Caki2 (cell line): ENCODE results near the gene ODF2. TPM values are rescaled to one million over a fixed set of nuclear protein-coding genes. Genes with fewer than 3 reads are reported as not detected.
"Not testable (repeated sequence)": the region's sequence is repeated elsewhere in the genome, so short reads cannot be mapped to it uniquely, and the experiment has no call there.

ENCODE experiments used
- DNase-seq: peaks from one replicate; pipeline ENCODE4 v3.0.0-alpha.2; 2015; ENCODE audit warnings: low read depth
- in situ Hi-C: cut with HindIII; loops from 2 replicates; pipeline ENCODE4 v1.10.0; 2016; ENCODE audit warnings: low sequenced_read_pairs, low pct_unique_long_range_greater_than_20kb, mixed read lengths
- total RNA-seq: library from RNA; depleted of rRNA; stranded (reverse); fragments of >200 nt; shearing (Covaris generic); gene quantifications from 2 replicates; pipeline ENCODE4 v1.2.3, GENCODE V29; 2014; ENCODE audit warnings: low replicate concordance; rRNA removed

Gene ODF2
- 31.4 and 32.1 TPM in 2 replicates for total RNA-seq

- DNase-seq = peak; percentile 94
- in situ Hi-C loops = no loop called here
Observed at GRCh38 chr9:128455849-128456612, at the start of gene ODF2. ODF2 (plus strand) TSS chr9:128456006; CDS start chr9:128456092, 86 bp downstream.

- DNase-seq = no peak
- in situ Hi-C loops = no loop called here
Observed at GRCh38 chr9:128406848-128407391, 48.9 kb upstream of the ODF2 start.

GRCh38 chr9:128408963-128409431 is 46.8 kb upstream of the ODF2 start:
- no peak for DNase-seq
- in situ Hi-C loops = no loop called here

- in situ Hi-C loops = no loop called here
Observed at GRCh38 chr9:128409450-128409849, 46.4 kb upstream of the ODF2 start.

GRCh38 chr9:128409978-128410377 is 45.8 kb upstream of the ODF2 start:
- in situ Hi-C loops = no loop called here
- no peak for DNase-seq

More at GRCh38 chr9:128409450-128409849, 46.4 kb upstream of the ODF2 start:
- no peak for DNase-seq

GRCh38 chr9:128411364-128412119 is 44.3 kb upstream of the ODF2 start:
- in situ Hi-C loops = no loop called here
- DNase-seq = no peak

GRCh38 chr9:128412120-128412790 is 43.6 kb upstream of the ODF2 start:
- DNase-seq = no peak
- in situ Hi-C loops = no loop called here

GRCh38 chr9:128413728-128414127 is 42.1 kb upstream of the ODF2 start:
- in situ Hi-C loops, DNase-seq: not testable (repeated sequence)

- in situ Hi-C loops = no loop called here
- DNase-seq = no peak
Observed at GRCh38 chr9:128414461-128414860, 41.3 kb upstream of the ODF2 start.

- in situ Hi-C loops = no loop called here
- no peak for DNase-seq
Observed at GRCh38 chr9:128415281-128415680, 40.5 kb upstream of the ODF2 start.

GRCh38 chr9:128416014-128416413 is 39.8 kb upstream of the ODF2 start:
- in situ Hi-C loops = no loop called here

GRCh38 chr9:128416432-128417019 is 39.3 kb upstream of the ODF2 start:
- DNase-seq = no peak
- in situ Hi-C loops = no loop called here

More at GRCh38 chr9:128416014-128416413, 39.8 kb upstream of the ODF2 start:
- DNase-seq = no peak

- no peak for DNase-seq
Observed at GRCh38 chr9:128419061-128419925, 36.5 kb upstream of the ODF2 start.

GRCh38 chr9:128420060-128420650 is 35.7 kb upstream of the ODF2 start:
- DNase-seq = peak; percentile 71

More at GRCh38 chr9:128419061-128419925, 36.5 kb upstream of the ODF2 start:
- in situ Hi-C loops = no loop called here

GRCh38 chr9:128420651-128421481 is 34.9 kb upstream of the ODF2 start, which contains the start of gene CERCAM:
CERCAM (plus strand) TSS chr9:128420857; CDS start chr9:128420878, 21 bp downstream.
- in situ Hi-C loops = no loop called here
- peak; percentile 57 for DNase-seq

More at GRCh38 chr9:128420060-128420650, 35.7 kb upstream of the ODF2 start:
- in situ Hi-C loops = no loop called here

GRCh38 chr9:128421482-128421996 is 34.3 kb upstream of the ODF2 start:
- in situ Hi-C loops = no loop called here
- peak; percentile 12 for DNase-seq
